ENCODE data around the gene USP37. TPM values are rescaled to one million over a fixed set of nuclear protein-coding genes. Genes with fewer than 3 reads are reported as not detected.

The USP37 gene
- polyA plus RNA-seq, 1 donor = 9.0 TPM

- no CpG with 5 or more reads among the region's 2 CpGs for WGBS (ENCODE audit: insufficient coverage, low lambda C conversion rate)
- DNase-seq = peak in 1 of 2 donors; percentile 57
- no peaks in the 10 kb centered on the region for H3K27me3 ChIP-seq (ENCODE audit: control insufficient read depth, insufficient read depth, low read length)
- peaks cover 36% of the 10 kb centered on the region for H3K4me1 ChIP-seq (ENCODE audit: control insufficient read depth, insufficient read depth, low read length)
- H3K36me3 ChIP-seq (ENCODE audit: control insufficient read depth, insufficient read depth, low read length) = peaks cover 24% of the 10 kb centered on the region
- peak overlapping the region; percentile 90 for H3K4me3 ChIP-seq (ENCODE audit: low read length)
- H3K9me3 ChIP-seq (ENCODE audit: control insufficient read depth, low read depth, low read length) = peaks cover 2% of the 10 kb centered on the region
- peak overlapping the region; percentile 96 for H3K27ac ChIP-seq (ENCODE audit: low read length)
Measured at GRCh38 chr2:218421027-218421426, 147.1 kb downstream of the USP37 start.

- Histone ChIP-seq H3K4me3 (ENCODE audit: low read length) (peak overlapping the region; percentile 90), H3K9me3 (ENCODE audit: control insufficient read depth, low read depth, low read length) (peaks cover 2% of the 10 kb centered on the region), H3K4me1 (ENCODE audit: control insufficient read depth, insufficient read depth, low read length) (peaks cover 36% of the 10 kb centered on the region), H3K27me3 (ENCODE audit: control insufficient read depth, insufficient read depth, low read length) (no peaks in the 10 kb centered on the region), H3K36me3 (ENCODE audit: control insufficient read depth, insufficient read depth, low read length) (peaks cover 15% of the 10 kb centered on the region), H3K27ac (ENCODE audit: low read length) (peak overlapping the region; percentile 96)
- no CpG with 5 or more reads among the region's 7 CpGs for WGBS (ENCODE audit: insufficient coverage, low lambda C conversion rate)
- peak in 1 of 2 donors; percentile 59 for DNase-seq
Measured at GRCh38 chr2:218419630-218420216, 148.4 kb downstream of the USP37 start.

GRCh38 chr2:218418717-218419458, 149.3 kb downstream of the USP37 start, which contains the start of gene VIL1:
Gene VIL1, plus strand, starts transcription at chr2:218419123. Its CDS starts 4,656 bp downstream, at chr2:218423779.
- H3K4me1 ChIP-seq (ENCODE audit: control insufficient read depth, insufficient read depth, low read length) = peaks cover 35% of the 10 kb centered on the region
- peaks cover 7% of the 10 kb centered on the region for H3K36me3 ChIP-seq (ENCODE audit: control insufficient read depth, insufficient read depth, low read length)
- no peaks in the 10 kb centered on the region for H3K27me3 ChIP-seq (ENCODE audit: control insufficient read depth, insufficient read depth, low read length)
- peak; percentile 98 to 99 for DNase-seq
- peak within 1 kb of the TSS; percentile 96 for H3K27ac ChIP-seq (ENCODE audit: low read length)
- H3K4me3 ChIP-seq (ENCODE audit: low read length) = peak within 1 kb of the TSS; percentile 90
- WGBS (ENCODE audit: insufficient coverage, low lambda C conversion rate) = no CpG with 5 or more reads among the region's 9 CpGs
- no peaks in the 10 kb centered on the region for H3K9me3 ChIP-seq (ENCODE audit: control insufficient read depth, low read depth, low read length)

GRCh38 chr2:218418321-218418716, 149.8 kb downstream of the USP37 start:
- H3K9me3 ChIP-seq (ENCODE audit: control insufficient read depth, low read depth, low read length) = no peaks in the 10 kb centered on the region
- peaks cover 29% of the 10 kb centered on the region for H3K4me1 ChIP-seq (ENCODE audit: control insufficient read depth, insufficient read depth, low read length)
- H3K27ac ChIP-seq (ENCODE audit: low read length) = peak overlapping the region; percentile 96
- no peak overlapping the region for H3K4me3 ChIP-seq (ENCODE audit: low read length)
- peaks cover 1% of the 10 kb centered on the region for H3K36me3 ChIP-seq (ENCODE audit: control insufficient read depth, insufficient read depth, low read length)
- H3K27me3 ChIP-seq (ENCODE audit: control insufficient read depth, insufficient read depth, low read length) = no peaks in the 10 kb centered on the region
- no peak for DNase-seq
- no CpG with 5 or more reads among the region's 5 CpGs for WGBS (ENCODE audit: insufficient coverage, low lambda C conversion rate)

- WGBS (ENCODE audit: insufficient coverage, low lambda C conversion rate) = no CpG with 5 or more reads among the region's 8 CpGs
- Histone ChIP-seq H3K9me3 (ENCODE audit: control insufficient read depth, low read depth, low read length) (no peaks in the 10 kb centered on the region), H3K27ac (ENCODE audit: low read length) (peak overlapping the region; percentile 86), H3K27me3 (ENCODE audit: control insufficient read depth, insufficient read depth, low read length) (no peaks in the 10 kb centered on the region), H3K36me3 (ENCODE audit: control insufficient read depth, insufficient read depth, low read length) (peaks cover 30% of the 10 kb centered on the region), H3K4me3 (ENCODE audit: low read length) (no peak overlapping the region), H3K4me1 (ENCODE audit: control insufficient read depth, insufficient read depth, low read length) (peaks cover 43% of the 10 kb centered on the region)
- DNase-seq = no peak
Measured at GRCh38 chr2:218407717-218408116, 160.4 kb downstream of the USP37 start.

GRCh38 chr2:218406949-218407618, 161.1 kb downstream of the USP37 start:
- WGBS (ENCODE audit: insufficient coverage, low lambda C conversion rate) = 0% methylated on average over 1 of the region's 13 CpGs
- H3K4me1 ChIP-seq (ENCODE audit: control insufficient read depth, insufficient read depth, low read length) = peaks cover 48% of the 10 kb centered on the region
- peak in 1 of 2 donors; percentile 79 for DNase-seq
- H3K27me3 ChIP-seq (ENCODE audit: control insufficient read depth, insufficient read depth, low read length) = no peaks in the 10 kb centered on the region
- H3K27ac ChIP-seq (ENCODE audit: low read length) = peak overlapping the region; percentile 86
- no peaks in the 10 kb centered on the region for H3K9me3 ChIP-seq (ENCODE audit: control insufficient read depth, low read depth, low read length)
- peak overlapping the region; percentile 41 for H3K4me3 ChIP-seq (ENCODE audit: low read length)
- peaks cover 36% of the 10 kb centered on the region for H3K36me3 ChIP-seq (ENCODE audit: control insufficient read depth, insufficient read depth, low read length)

GRCh38 chr2:218406209-218406948, 161.8 kb downstream of the USP37 start:
- no peaks in the 10 kb centered on the region for H3K27me3 ChIP-seq (ENCODE audit: control insufficient read depth, insufficient read depth, low read length)
- WGBS (ENCODE audit: insufficient coverage, low lambda C conversion rate) = no CpG with 5 or more reads among the region's 56 CpGs
- peak; percentile 96 to 97 for DNase-seq
- peak overlapping the region; percentile 86 for H3K27ac ChIP-seq (ENCODE audit: low read length)
- peaks cover 54% of the 10 kb centered on the region for H3K4me1 ChIP-seq (ENCODE audit: control insufficient read depth, insufficient read depth, low read length)
- peaks cover 43% of the 10 kb centered on the region for H3K36me3 ChIP-seq (ENCODE audit: control insufficient read depth, insufficient read depth, low read length)
- H3K4me3 ChIP-seq (ENCODE audit: low read length) = peak overlapping the region; percentile 41
- H3K9me3 ChIP-seq (ENCODE audit: control insufficient read depth, low read depth, low read length) = no peaks in the 10 kb centered on the region

GRCh38 chr2:218405746-218406208, 162.4 kb downstream of the USP37 start:
- Histone ChIP-seq H3K27me3 (ENCODE audit: control insufficient read depth, insufficient read depth, low read length) (no peaks in the 10 kb centered on the region), H3K4me1 (ENCODE audit: control insufficient read depth, insufficient read depth, low read length) (peaks cover 57% of the 10 kb centered on the region), H3K9me3 (ENCODE audit: control insufficient read depth, low read depth, low read length) (no peaks in the 10 kb centered on the region), H3K36me3 (ENCODE audit: control insufficient read depth, insufficient read depth, low read length) (peaks cover 47% of the 10 kb centered on the region), H3K4me3 (ENCODE audit: low read length) (peak overlapping the region; percentile 32), H3K27ac (ENCODE audit: low read length) (peak overlapping the region; percentile 83)
- WGBS (ENCODE audit: insufficient coverage, low lambda C conversion rate) = no CpG with 5 or more reads among the region's 15 CpGs
- peak in 1 of 2 donors; percentile 62 for DNase-seq

GRCh38 chr2:218405086-218405745, 162.9 kb downstream of the USP37 start:
- no peaks in the 10 kb centered on the region for H3K27me3 ChIP-seq (ENCODE audit: control insufficient read depth, insufficient read depth, low read length)
- H3K4me3 ChIP-seq (ENCODE audit: low read length) = no peak overlapping the region
- H3K27ac ChIP-seq (ENCODE audit: low read length) = peak overlapping the region; percentile 83
- DNase-seq = no peak
- H3K9me3 ChIP-seq (ENCODE audit: control insufficient read depth, low read depth, low read length) = no peaks in the 10 kb centered on the region
- peaks cover 57% of the 10 kb centered on the region for H3K4me1 ChIP-seq (ENCODE audit: control insufficient read depth, insufficient read depth, low read length)
- no CpG with 5 or more reads among the region's 8 CpGs for WGBS (ENCODE audit: insufficient coverage, low lambda C conversion rate)
- peaks cover 47% of the 10 kb centered on the region for H3K36me3 ChIP-seq (ENCODE audit: control insufficient read depth, insufficient read depth, low read length)

Data from large intestine (tissue), 3 donors.